ENCODE results near the gene DIAPH1.
A peak's percentile ranks its signal among the peaks of the same experiment; 100 is the strongest.

The DIAPH1 gene

DNA sequence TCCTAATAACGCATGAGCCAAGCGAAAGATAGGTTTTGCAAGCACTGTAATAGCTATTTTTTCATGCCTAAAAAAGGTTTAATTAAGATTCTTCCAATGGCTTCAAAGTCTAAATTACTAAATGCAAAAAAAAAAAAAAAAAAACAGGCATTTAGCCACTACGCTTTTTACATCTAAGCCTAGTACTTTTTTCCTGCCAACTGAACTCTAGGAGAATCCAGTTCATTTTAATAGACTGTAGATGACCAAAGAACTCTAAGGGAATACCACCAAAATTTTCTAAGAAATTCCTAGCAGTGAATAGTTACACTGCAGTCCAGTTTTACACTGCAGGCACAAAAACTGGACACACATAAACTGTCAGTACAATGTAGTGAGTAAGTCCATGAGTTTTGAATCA is 9.8 kb downstream of the DIAPH1 start:
- no peak for DNase-seq

DNA sequence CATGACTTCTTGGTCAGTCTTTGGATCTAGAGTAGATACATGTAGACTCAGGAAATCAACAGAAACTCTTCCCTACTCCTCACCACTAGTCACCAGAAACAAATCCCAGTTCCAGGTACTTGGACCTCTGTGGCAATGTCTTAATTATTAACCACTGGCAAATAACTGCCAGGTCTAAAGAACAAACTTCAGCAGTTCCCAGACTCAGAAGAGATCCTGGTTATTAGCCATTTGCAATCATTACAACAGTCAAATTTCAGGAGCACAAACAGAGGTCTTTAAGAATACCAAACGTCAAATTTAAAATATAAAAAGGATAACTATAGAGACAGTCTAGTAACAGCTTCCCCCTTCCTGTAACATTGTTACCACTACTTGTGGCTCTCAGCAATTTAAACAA is 10.2 kb downstream of the DIAPH1 start:
- DNase-seq, result no peak

DNA sequence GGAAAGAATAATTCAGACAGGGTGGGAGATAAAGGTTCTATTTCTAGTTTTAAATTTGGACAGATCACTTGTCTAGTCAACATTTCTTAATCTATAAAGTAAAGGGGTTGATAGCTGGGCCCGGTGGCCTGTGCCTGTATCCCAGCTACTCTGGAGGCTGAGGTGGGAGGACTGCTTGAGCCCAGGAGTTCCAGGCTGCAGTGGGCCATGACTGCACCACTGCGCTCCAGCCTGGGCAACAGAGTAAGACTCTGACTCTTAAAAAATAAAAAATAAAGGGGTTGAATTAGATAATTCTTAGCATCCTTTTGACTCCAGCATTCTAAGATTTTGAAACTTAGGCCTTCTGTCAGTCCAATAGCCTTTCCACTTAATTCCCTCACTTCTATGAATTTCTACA is 10.8 kb downstream of the DIAPH1 start:
- DNase-seq, result no peak

DNA sequence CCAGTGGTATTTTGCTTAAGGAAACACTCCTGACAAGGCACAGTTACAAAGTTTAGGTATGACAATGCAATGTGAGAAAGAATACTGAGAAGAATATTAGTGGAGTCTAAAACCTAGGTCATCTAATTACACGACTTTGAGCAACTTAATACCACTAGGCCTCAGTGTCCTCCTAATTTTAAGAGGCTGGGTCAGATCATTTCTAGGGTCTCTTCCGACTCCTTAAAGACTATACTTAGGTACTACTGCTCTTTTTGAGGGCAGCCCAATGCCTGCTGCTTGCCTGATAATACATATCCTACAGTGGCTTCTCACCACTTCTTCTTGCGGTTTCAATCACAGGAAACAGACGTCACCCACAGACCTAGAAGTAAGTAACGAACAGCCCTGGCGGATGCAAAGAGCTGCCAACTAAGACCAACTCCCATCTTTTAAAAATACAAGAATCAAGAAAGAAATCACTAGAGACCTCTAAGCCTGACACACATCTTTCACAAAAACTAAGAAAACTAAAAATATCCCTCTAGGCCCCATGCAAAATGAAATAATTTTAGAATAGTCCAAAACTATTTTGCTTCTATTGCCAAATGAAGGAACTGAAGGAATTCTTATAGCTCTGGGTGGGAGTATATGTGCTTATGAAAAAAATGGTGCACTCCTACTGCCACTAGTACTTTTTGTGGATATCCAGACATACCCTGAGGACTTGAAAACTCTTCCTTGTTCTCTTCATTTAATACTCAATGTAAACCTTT is 13.1 kb downstream of the DIAPH1 start:
- DNase-seq, result peak; percentile 86

DNA sequence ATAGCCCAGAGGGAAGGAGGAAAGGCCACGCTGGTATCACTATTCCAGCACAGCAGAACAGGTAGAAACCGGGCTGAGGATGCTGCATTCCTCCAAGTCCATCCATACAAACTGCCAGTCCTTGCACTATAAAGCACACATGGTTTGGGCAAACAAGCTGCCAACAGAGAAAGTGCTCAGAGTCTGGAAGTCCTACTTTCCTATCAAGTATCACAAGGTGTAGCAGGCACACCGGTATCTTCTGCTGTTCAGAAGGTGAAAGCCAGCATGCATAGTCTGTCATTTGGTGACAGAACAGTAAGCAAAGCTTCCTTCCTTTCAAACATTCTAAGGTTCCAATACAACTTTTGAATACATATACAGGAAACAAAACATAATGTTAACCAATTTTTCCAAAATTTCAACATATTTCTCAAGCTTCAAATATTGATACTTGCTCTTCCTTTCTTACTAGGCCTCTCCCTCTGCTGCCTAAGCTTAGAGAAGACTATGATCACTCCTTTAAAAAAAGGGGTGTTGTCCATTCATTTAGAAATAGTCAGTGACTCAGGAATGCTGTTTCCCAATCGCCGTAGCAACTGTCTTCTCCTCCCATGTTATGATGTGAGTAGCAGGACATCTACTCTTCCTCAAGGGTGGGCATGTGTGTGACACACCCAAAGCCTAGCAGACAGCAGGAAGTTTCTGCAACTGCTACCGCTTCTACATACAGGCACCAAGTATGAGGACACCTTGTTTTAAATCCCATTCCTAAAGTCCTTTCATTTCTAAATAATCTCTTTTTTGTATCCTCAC is 14.7 kb downstream of the DIAPH1 start:
- DNase-seq, result peak; percentile 96

DNA sequence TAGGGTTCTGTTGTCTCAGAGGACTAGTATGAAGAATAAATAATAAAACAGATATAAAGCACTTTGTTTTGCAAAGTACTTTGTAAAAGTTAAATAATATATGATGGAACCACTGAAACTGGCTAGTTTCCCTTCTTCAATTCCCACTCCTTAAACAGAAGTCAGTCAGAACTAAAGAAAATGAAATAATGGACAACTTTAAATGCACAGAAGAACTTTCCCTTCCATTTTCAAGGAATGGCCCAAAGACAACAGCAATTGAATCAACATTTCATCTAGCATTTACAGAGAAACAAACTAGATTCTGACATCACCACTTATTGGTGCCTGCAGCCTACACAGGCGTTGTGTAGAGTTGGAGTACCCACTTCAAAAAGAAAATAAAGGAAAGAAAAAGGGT is 16.2 kb downstream of the DIAPH1 start:
- DNase-seq, result peak; percentile 53

DNA sequence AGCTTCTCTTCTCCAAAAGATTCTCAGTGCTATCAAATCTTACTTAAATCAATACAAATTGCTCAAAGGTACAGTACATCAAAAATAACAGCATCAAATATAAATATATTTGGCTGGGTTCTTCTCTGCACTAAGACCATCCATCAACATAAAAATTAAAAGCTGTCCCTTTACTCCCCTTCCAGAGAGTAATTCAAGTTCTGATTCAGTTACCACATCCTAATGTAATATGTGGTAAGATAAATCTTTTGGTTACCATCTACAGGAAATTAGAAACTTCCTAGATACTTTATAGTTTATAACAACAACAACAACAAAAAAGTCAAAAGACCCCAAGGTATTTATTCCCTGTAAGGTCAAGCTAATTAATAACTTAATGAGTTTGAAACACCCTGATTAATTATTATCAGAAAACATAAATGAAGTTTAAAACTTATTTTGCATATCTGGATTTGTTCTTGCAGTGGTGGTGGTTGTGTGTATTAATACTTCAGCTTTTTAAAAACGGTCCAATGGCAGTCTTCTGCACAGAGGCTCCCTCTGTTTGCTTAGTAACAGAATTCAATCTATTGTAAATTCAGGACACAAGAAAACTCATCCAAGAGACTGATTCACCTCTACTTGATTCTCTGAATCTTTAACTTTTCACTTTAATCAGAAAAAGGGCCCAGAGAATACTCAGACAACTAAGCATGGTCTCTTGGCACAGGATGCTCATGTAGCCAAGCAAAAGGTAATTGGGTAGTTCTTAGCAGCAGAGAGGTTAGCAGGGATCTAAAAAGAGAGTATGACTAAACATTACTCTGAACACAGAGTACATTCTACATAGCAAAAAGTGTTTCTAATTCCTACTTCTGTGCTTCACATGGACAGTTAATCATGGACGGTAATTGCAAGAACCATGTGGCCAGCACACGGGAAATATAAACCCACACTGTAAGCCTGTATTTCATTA is 20.1 kb downstream of the DIAPH1 start:
- no peak for DNase-seq

DNA sequence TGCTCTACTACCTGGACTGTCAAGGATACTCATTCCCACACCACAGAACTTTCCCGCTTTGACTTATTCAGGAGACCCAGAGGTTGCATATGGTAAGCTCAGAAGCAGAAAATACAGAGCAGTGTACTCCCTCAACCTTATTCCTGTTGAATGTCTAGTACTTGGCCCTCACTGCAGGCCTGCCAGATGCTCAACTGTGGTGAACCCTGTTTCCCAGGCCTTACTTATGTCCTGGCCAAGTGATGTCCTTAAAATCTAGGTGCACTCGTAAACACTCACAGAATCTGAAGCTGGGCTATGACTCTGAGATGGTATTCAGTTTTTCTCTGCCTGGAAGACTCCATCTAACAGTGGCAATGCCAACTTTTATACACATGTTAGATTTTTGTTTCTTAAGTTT is 21.0 kb downstream of the DIAPH1 start:
- no peak for DNase-seq

DNA sequence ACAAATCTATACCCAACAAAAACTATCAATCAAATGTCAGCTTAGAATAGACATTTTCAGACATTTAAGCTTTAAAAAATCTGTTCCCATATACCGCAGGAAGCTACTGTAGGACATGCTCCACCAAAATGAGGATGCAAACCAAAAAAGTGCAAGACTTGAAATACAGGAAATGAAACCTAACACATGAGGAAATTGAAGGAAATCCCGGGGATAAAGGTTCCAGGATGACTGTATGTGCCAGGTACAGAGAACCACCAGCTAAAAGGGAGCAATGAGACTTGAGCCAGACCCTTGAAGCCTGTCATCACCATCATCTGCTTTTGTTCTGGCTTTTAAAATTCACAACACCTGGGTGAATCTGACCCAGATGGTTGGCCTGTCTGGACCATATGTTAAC is 21.4 kb downstream of the DIAPH1 start:
- DNase-seq, result peak; percentile 54

DNA sequence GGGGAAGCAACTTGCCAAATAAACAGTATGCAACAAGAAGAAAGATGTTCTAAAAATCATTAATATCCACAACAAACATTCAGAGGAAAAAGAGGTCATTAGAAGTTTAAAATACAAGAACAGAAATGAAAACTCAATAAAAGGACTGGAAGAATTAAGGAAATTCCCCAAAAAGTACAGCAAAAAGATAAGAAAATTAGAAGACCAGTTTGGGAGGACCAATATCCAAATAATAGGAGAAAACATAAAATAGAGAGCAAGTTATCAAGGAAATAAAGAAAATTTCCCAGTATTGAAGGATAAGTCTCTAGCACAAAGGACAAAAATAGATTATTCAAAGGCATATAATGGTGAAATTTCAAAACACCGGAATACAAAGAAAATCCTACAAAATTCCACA is 21.9 kb downstream of the DIAPH1 start:
- DNase-seq, result no peak

DNA sequence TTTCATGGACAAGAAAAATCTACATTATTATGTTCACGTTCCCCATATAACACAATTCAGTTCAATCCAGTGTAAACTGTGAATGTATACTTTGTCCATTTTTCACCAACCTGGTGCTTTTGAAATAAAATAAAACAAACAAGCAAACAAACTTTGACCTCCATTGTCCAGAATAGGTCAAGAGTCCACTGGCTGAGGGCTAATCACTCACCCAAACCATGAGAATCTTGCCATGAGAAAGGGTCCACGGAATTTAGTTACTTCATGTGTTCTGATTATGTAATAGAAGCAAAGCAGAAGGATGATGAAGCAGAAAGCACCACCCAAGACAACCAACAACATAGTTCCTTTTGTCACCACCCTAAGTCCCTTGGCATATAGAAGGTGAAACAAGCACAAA is 28.7 kb downstream of the DIAPH1 start:
- peak; percentile 56 for DNase-seq

DNA sequence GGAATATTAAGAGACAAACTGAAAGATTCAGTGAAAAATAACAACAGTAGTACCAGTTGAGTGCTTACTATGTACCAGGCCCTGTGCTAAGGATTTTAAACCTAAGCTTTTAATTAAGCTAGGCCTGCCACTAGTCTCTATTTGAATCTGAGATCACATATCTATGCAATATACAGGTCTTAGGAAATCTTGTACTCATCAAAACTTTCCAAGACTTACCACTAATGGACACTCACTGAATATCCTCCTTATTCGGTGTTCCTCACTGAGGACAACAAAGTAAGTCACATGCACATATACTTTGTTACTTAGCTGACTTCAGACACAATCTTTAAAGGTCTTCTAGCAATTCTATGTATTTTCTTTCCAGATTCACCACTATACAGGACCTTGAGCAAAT is 32.6 kb downstream of the DIAPH1 start:
- peak; percentile 25 for DNase-seq

DNA sequence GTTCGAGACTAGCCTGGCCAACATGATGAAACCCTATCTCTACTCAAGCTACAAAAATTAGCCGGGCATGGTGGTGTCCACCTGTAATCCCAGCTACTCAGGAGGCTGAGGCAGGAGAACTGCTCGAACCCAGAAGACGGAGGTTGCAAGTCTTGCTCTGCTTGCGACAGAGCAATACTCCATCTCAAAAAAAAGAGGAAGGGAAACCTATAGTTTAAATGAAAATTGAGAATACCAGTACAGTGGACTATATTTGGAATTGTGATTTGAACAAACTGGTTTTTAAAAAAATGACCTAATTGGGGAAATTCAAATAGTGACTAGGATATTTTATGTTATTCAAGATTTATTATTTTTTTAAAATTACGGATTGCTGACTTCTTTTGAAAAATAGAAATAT is 33.2 kb downstream of the DIAPH1 start:
- DNase-seq, result peak; percentile 30

DNA sequence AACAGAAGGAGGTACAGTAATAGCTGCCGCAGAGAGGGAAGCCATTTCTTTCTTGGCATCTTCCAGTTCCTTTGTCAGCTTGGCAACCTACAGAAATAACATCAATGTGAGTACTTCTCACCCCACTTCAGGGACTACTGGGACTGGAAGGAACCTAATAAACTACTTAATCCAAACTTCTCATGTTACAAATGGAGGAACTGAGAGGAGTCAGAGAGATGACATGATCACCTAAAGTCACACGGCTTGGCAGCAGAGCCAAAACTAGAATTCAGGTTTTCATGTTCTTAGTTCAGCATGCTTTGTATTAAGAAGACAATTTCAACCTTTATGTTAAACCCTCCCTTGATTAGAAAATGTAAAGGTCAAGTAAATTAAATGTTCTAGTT is 44.7 kb downstream of the DIAPH1 start:
- DNase-seq, result no peak

DNA sequence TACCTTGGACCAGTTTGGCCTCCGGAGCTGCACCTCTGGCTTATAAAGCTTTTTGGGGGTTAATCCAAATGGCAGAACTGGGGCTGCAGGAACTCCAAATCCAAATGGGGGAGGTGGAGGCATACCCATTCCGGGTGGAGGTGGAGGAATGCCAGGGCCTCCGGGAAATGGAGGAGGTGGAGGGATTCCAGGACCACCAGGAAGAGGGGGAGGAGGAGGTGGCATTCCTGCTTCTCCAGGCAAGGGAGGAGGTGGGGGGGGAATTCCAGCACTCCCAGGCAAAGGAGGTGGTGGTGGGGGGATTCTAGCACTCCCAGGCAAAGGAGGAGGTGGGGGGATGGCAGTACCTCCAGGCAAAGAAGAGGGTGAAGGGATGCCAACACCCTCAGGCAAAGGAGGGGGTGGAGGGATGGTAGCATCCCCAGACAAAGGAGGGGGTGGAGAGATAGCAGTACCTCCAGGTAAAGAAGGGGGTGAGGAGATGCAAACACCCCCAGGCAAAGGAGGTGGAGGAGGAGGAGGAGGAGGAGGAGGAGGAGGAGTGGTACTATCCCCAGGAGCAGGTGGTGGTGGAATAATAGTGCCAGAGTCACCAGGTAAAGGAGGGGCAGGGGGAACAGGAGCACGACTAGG is 45.2 kb downstream of the DIAPH1 start:
- DNase-seq, result no peak

DNA sequence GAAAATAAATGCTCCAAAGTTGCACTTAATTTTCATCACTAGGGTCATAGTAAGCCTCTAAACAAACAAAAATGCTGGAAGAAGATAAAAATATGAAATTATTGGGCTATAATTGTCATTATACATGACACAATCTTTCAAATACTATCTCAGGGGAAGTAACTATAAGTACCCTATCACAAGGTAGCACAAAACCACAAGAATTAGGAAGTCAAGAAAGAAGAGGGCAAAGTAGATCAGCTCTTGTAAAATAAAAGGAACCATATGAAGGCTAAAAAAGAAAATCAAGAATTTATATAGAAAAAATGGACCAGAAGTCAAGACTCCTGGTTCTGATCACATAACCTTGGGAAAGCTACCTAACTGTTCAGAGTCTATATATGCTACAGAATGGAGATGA is 48.1 kb downstream of the DIAPH1 start:
- DNase-seq, result no peak

DNA sequence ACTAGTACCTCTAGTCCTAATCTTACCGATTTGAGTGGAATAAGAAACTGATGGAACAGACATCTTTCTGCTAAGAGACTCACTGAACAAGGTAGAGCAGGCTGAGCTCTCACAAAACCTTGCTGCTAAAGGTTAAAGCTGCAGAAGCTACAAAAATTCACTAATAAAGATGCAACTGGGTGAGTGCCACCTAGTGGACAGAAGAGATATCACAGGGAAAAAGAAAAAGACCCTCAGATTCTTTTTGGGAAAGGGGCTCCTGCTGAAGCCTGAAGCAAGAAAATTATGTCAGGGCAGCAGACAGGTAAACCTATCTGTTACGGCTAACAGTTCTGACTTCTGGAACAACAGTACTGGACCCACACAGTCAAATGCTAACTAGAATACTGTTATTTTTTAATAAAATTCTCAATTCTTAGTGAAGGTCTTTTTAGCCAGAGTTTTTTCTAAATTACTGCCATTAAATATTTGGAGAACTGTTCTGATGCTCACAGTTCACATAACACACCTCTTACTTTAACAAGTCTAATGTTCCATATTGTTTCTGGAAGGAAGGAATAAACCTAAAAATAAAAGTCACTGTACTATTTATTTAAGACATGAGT is 51.2 kb downstream of the DIAPH1 start:
- DNase-seq, result no peak

DNA sequence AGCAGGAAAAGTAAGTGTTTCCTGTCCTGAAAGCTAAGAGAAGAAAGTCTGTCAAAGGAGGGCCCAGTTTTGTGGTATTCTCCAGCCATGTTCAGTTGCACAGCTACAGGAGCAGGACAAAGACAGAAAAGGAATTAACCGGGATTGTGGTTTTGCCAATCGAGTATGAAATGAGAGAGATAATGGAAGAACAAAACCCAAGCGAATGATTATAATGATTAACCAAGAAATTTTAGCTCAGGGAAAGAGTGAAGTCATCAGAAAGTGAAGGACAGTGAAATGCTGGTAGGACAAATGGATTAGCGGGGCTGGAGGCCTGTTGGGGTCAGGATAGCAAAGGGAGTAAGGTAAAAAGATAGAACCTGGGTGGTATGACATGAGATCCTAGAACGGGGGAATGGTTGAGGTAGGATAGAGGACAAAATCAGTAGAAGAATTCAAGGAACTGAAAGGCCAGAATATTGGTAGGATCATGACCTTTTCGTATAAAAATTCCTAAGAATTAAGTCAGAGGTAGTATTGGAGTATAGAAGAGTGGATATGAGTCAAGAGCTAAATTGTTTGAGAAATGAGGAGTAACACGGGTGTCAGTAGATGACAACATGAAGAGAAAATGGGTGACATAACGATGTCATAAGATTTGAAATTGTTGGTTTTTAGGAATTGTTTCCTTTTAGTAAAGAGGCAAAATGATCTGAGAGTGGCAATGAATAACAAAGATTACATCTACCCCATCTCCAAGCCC is 52.8 kb downstream of the DIAPH1 start:
- no peak for DNase-seq

DNA sequence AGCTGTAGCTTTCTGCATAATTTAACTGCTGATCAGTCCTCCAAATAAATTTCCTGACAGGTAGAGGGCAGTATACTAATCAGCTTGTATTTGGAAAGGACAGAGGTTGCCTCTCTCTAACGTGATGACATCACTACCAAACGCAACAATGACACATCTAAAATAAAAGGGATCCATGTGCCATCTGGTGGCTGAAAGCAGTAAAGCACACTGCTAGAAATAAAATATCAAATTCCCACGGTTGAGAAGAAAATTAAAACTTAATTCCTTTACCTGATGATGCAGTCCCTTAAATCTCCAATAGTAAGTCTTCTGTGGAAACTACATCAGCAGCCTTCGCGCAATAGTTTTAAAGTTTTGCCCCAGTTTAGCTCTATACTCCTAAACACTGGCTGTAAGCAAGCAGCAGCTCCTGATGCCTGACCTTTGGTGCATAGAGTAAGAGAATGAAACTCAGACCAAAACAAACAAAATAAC is 54.5 kb downstream of the DIAPH1 start:
- peak; percentile 95 for DNase-seq

DNA sequence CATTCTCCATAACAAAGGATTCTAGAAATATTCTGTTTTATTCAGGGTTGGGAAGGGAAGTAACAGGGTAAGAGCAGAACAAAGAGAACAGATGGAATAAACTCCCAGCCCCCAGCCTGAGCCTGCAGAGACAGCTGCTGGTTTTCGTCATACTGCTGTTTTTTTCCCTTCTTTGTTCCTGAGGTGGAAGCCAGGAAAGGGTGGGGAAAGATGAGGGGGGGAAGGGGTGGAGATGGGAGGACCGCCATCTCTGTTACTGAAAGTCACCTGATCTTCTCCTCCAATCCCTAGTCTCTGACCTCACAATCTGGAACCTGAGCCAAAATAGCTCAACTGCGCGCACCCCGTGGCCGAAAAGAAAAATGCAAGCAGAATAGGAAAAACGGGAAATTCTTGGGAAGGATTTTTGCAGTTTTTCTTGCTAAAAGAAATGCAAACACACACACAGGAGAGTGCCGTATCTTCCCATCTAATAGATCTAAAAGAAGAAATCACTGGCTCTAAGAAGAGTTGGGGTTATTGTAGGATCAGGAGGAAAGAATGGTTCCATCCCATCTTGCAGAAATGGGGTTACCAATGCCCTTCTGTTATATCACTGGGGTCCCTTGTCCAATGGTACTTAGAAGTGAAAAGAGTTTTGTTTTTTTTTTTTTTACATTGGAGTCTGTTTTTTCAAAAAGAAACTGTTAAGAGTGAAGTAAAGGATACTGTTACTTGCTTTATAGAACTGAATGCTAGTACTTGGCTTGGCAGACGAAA is 57.9 kb downstream of the DIAPH1 start:
- peak; percentile 66 for DNase-seq

DNA sequence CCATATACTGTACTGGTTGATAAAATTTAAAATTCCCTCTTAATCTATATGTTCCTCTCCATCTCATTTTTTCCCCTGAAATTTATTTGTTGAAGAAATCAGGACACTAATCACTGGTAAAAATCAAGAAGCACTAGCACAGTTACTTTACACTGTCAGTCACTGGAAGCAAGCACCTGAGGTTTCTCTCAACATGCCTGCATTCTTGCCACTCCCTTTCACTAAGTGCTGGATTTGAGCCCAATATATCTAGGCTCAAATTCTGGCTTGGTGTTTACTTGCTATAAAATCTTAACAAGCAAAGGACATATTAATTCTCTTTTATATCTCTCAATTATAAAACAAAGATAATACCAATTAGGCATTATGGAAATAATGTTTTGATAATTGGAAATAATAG is 58.6 kb downstream of the DIAPH1 start:
- no peak for DNase-seq

Measured in suppressor macrophage treated with lipopolysaccharide for 4 hours (primary cell).